HCT116 (cell line): ENCODE data around the gene ST14. TPM values are rescaled to one million over a fixed set of nuclear protein-coding genes. Genes with fewer than 3 reads are reported as not detected.

Source experiments
- ATAC-seq: fragments of 200-7000 bp; cut with Tn5 transposase; 2 replicates; pipeline ENCODE4 v1.9.1; 2020; ENCODE audit warnings: mild to moderate bottlenecking, moderate library complexity
- BruUV-seq: library from RNA; stranded (reverse); fragments of 400-500 nt; replicated peaks from 2 replicates; lab custom pipeline; 2021; lab: Mats Ljungman, UMichigan
- CTCF ChIA-PET: fragments of 300-600 bp; sonication (Branson Sonifier 250); formaldehyde crosslinking; loops from one replicate; lab custom pipeline; 2021; ENCODE audit warnings: antibody characterized with exemption; lab: Charles Lee
- POLR2A ChIA-PET: fragments of 300-600, 350-600 bp; sonication (Branson Sonifier 250); formaldehyde crosslinking; loops from one replicate; lab custom pipeline; 2021; ENCODE audit warnings: antibody characterized with exemption; lab: Charles Lee
- RAD21 ChIA-PET, 2 experiments: fragments of 300-600 bp; sonication (Branson Sonifier 250); formaldehyde crosslinking; loops; one replicate each; lab custom pipeline; 2023; ENCODE audit warnings: low total read pairs in 2 of 2; ENCODE audit not compliant: uncharacterized antibody in 2 of 2, unreplicated experiment in 2 of 2, low non-redundant PET in 1 of 2; lab: Charles Lee
- DNase-seq: peaks from one replicate; pipeline ENCODE4 v3.0.0-alpha.2; 2010; ENCODE audit warnings: low read depth, low spot score
- H2AFZ ChIP-seq: fragments of 200-600 bp; shearing (Covaris generic), sonication (generic); 2 replicates; pipeline ENCODE4 v1.6.1; 2017; ENCODE audit warnings: low read depth, mixed run types, mixed read lengths, antibody characterized with exemption, low read length; ENCODE audit not compliant: poor library complexity, severe bottlenecking
- H3K27ac ChIP-seq: 2 replicates; pipeline ENCODE4 v1.5.1; 2012; ENCODE audit warnings: low read depth, low read length
- H3K27me3 ChIP-seq: fragments of 200-600 bp; sonication (generic); 2 replicates; pipeline ENCODE4 v1.6.1; 2016; ENCODE audit warnings: mixed run types, low read length, mixed read lengths; ENCODE audit not compliant: insufficient read depth
- H3K36me3 ChIP-seq, 2 experiments: fragments of 200-500 bp in 1 of 2; fragments of 200-600 bp in 1 of 2; sonication (Bioruptor generic) in 1 of 2; sonication (generic) in 1 of 2; 2 replicates each; pipeline versions ENCODE4 v1.5.1 to v1.6.1; 2014 to 2016; ENCODE audit warnings: low read length in 2 of 2, inconsistent platforms in 1 of 2, mixed read lengths in 1 of 2, mixed run types in 1 of 2; ENCODE audit not compliant: insufficient read depth in 2 of 2, control insufficient read depth in 1 of 2
- H3K4me1 ChIP-seq, 2 experiments: fragments of 200-600 bp in 1 of 2; sonication (generic) in 1 of 2; 2 replicates each; pipeline versions ENCODE4 v1.5.1 to v1.6.1; 2012 to 2017; ENCODE audit warnings: low read length in 2 of 2, inconsistent platforms in 1 of 2, mild to moderate bottlenecking in 1 of 2, mixed read lengths in 1 of 2, mixed run types in 1 of 2, moderate library complexity in 1 of 2; ENCODE audit not compliant: insufficient read depth in 2 of 2, control insufficient read depth in 1 of 2
- H3K4me2 ChIP-seq: fragments of 200-600 bp; sonication (generic); 2 replicates; pipeline ENCODE4 v1.6.1; 2017; ENCODE audit warnings: mixed run types, low read length, mixed read lengths
- H3K4me3 ChIP-seq, 2 experiments: fragments of 200-600 bp in 1 of 2; sonication (generic) in 1 of 2; replicated peaks in 1 of 2; 2 replicates each; pipeline ENCODE4 v1.5.1; 2011 to 2016; ENCODE audit warnings: low read length in 2 of 2, control low read depth in 1 of 2, low read depth in 1 of 2, mild to moderate bottlenecking in 1 of 2, mixed read lengths in 1 of 2, mixed run types in 1 of 2
- H3K79me2 ChIP-seq: fragments of 200-600 bp; sonication (generic); 2 replicates; pipeline ENCODE4 v1.6.1; 2017; ENCODE audit warnings: mild to moderate bottlenecking, mixed run types, low read length, moderate library complexity, mixed read lengths; ENCODE audit not compliant: insufficient read depth
- H3K9ac ChIP-seq: fragments of 200-600 bp; sonication (generic); 2 replicates; pipeline ENCODE4 v1.6.1; 2016; ENCODE audit warnings: low read length, mixed read lengths
- H3K9me2 ChIP-seq: fragments of 200-600 bp; sonication (generic), shearing (Covaris generic); 2 replicates; pipeline ENCODE4 v1.6.1; 2017; ENCODE audit warnings: mixed run types, mild to moderate bottlenecking, moderate library complexity; ENCODE audit not compliant: insufficient read depth
- H3K9me3 ChIP-seq, 2 experiments: fragments of 200-500 bp in 1 of 2; fragments of 200-600 bp in 1 of 2; sonication (Bioruptor generic) in 1 of 2; sonication (generic) in 1 of 2; 2 replicates each; pipeline ENCODE4 v1.6.1; 2014 to 2017; ENCODE audit warnings: low read length in 2 of 2, mixed read lengths in 2 of 2, inconsistent platforms in 1 of 2, low read depth in 1 of 2, mild to moderate bottlenecking in 1 of 2, mixed run types in 1 of 2, moderate library complexity in 1 of 2; ENCODE audit not compliant: control insufficient read depth in 1 of 2, insufficient read depth in 1 of 2
- H4K20me1 ChIP-seq: fragments of 200-600 bp; sonication (generic), shearing (Covaris generic); 2 replicates; pipeline ENCODE4 v1.6.1; 2017; ENCODE audit warnings: mixed run types, mild to moderate bottlenecking, moderate library complexity; ENCODE audit not compliant: insufficient read depth
- CBX3 ChIP-seq: IDR thresholded peaks from 2 replicates; pipeline ENCODE4 v1.6.1; 2012; ENCODE audit warnings: low read depth
- CEBPB ChIP-seq: IDR thresholded peaks from 2 replicates; pipeline ENCODE4 v1.6.1; 2012; ENCODE audit warnings: low read depth
- CTCF ChIP-seq, 3 experiments: fragments of 200-600 bp in 1 of 3; sonication (generic) in 1 of 3; IDR thresholded peaks in 2 of 3; conservative IDR thresholded peaks in 1 of 3; 2 replicates each; pipeline ENCODE4 v1.5.1; 2012 to 2017; ENCODE audit warnings: low read depth in 2 of 3, low read length in 2 of 3, antibody characterized with exemption in 1 of 3, borderline replicate concordance in 1 of 3, control low read depth in 1 of 3, mild to moderate bottlenecking in 1 of 3, mixed read lengths in 1 of 3, mixed run types in 1 of 3, moderate library complexity in 1 of 3; ENCODE audit not compliant: insufficient read depth in 1 of 3
- EGR1 ChIP-seq: IDR thresholded peaks from 2 replicates; pipeline ENCODE4 v1.6.1; 2012; ENCODE audit warnings: low read depth
- ELF1 ChIP-seq: IDR thresholded peaks from 2 replicates; pipeline ENCODE4 v1.6.1; 2012; ENCODE audit warnings: low read depth, borderline replicate concordance
- EZH2phosphoT487 ChIP-seq: fragments of 200-600 bp; IDR thresholded peaks from 2 replicates; pipeline ENCODE4 v1.6.1; 2018; ENCODE audit warnings: antibody characterized with exemption, borderline replicate concordance
- FOSL1 ChIP-seq: IDR thresholded peaks from 2 replicates; pipeline ENCODE4 v1.6.1; 2012; ENCODE audit warnings: low read depth
- MAX ChIP-seq: IDR thresholded peaks from 2 replicates; pipeline ENCODE4 v1.6.1; 2012
- POLR2A ChIP-seq: IDR thresholded peaks from 2 replicates; pipeline ENCODE4 v1.7.0; 2011; ENCODE audit warnings: borderline replicate concordance; ENCODE audit not compliant: insufficient read depth, insufficient read length; ENCODE audit errors: extremely low read depth
- POLR2AphosphoS5 ChIP-seq: IDR thresholded peaks from 2 replicates; pipeline ENCODE4 v1.6.1; 2011; ENCODE audit warnings: mild to moderate bottlenecking, low read depth, low read length, moderate library complexity
- RAD21 ChIP-seq: IDR thresholded peaks from 2 replicates; pipeline ENCODE4 v1.6.1; 2012; ENCODE audit warnings: low read depth, mild to moderate bottlenecking
- SRF ChIP-seq: IDR thresholded peaks from 2 replicates; pipeline ENCODE4 v1.6.1; 2012; ENCODE audit warnings: low read depth
- YY1 ChIP-seq: IDR thresholded peaks from 2 replicates; pipeline ENCODE4 v1.6.1; 2011; ENCODE audit warnings: low read length, low read depth, moderate library complexity, mild to moderate bottlenecking; ENCODE audit not compliant: insufficient replicate concordance; ENCODE audit errors: extremely low read depth
- intact Hi-C: fragments of 100-400 bp; cut with micrococcal nuclease; formaldehyde crosslinking; loops from 2 replicates; pipeline ENCODE4 v1.10.0; 2022
- total RNA-seq: library from RNA; stranded (reverse); gene quantifications from one replicate; pipeline ENCODE4 v1.2.1, GENCODE V29; 2021; ENCODE audit not compliant: unreplicated experiment

ST14 gene
- total RNA-seq, 1 experiment from 2014 or later, result 107 TPM

GRCh38 chr11:130189492-130190210 lies 30.1 kb downstream of the ST14 start:
- no TSS peak for BruUV-seq
- Histone ChIP-seq H3K4me2 (no peak overlapping the region), H3K79me2 (peaks cover 38% of the 10 kb centered on the region)
- TF ChIP-seq RAD21, result no peak
- 0 out of 6 replicates have a peak, but pooled peaks of 1 of the 3 experiments have one; percentile 7 for TF ChIP-seq CTCF (IDR thresholded peaks at IDR 0.05 in 2 of 3, conservative IDR thresholded peaks at IDR 0.05 in 1 of 3; ENCODE audit: borderline replicate concordance in 1 of 3, insufficient read depth in 1 of 3, low read depth in 2 of 3, low read length in 2 of 3)
- TF ChIP-seq, all 23 proteins: peak for 1
- ATAC-seq (peak; percentile 34; the same call in 1 of the 2 replicates), DNase-seq (no peak)
- POLR2A ChIA-PET, result no interaction called here
- Histone ChIP-seq H2AFZ (no peak overlapping the region), H3K4me1 (no peaks in the 10 kb centered on the region), H3K9me3 (no peaks in the 10 kb centered on the region), H3K27ac (no peak overlapping the region), H3K36me3 (0 out of 4 replicates have a peak, but pooled peaks cover 0 to 2% of the 10 kb centered on the region in 2 experiments), H3K9ac (no peak overlapping the region), H3K27me3 (no peaks in the 10 kb centered on the region), H4K20me1 (no peaks in the 10 kb centered on the region), H3K4me3 (no peak overlapping the region), H3K9me2 (no peaks in the 10 kb centered on the region)
- CTCF ChIA-PET, result no interaction called here
- intact Hi-C loops, result no loop called here
- RAD21 ChIA-PET, result no interaction called here

- Histone ChIP-seq H3K27me3 (no peaks in the 10 kb centered on the region), H3K79me2 (peaks cover 32% of the 10 kb centered on the region), H2AFZ (no peak overlapping the region), H3K9me2 (no peaks in the 10 kb centered on the region), H3K27ac (no peak overlapping the region), H3K9ac (no peak overlapping the region), H3K36me3 (peaks cover 3 to 4% of the 10 kb centered on the region in 2 experiments; a peak in 1 of 4 replicates), H3K4me1 (no peaks in the 10 kb centered on the region), H3K4me2 (no peak overlapping the region), H4K20me1 (no peaks in the 10 kb centered on the region), H3K9me3 (no peaks in the 10 kb centered on the region), H3K4me3 (no peak overlapping the region)
- ChIA-PET CTCF (no interaction called here), POLR2A (no interaction called here), RAD21 (no interaction called here)
- BruUV-seq, result no TSS peak
- intact Hi-C loops, result no loop called here
- ATAC-seq, result no peak
- DNase-seq, result no peak
- TF ChIP-seq POLR2AphosphoS5, result no peak
- TF ChIP-seq YY1, result no peak
- TF ChIP-seq FOSL1, result no peak
- TF ChIP-seq POLR2A, result no peak
- TF ChIP-seq EGR1, result no peak
- no peak for TF ChIP-seq ELF1
- no peak for TF ChIP-seq RAD21
- no peak for TF ChIP-seq MAX
- TF ChIP-seq CEBPB, result no peak
- no peak for TF ChIP-seq CBX3
- TF ChIP-seq EZH2phosphoT487, result no peak
- no peak for TF ChIP-seq SRF
- TF ChIP-seq CTCF (IDR thresholded peaks at IDR 0.05 in 2 of 3, conservative IDR thresholded peaks at IDR 0.05 in 1 of 3; ENCODE audit: borderline replicate concordance in 1 of 3, insufficient read depth in 1 of 3, low read depth in 2 of 3, low read length in 2 of 3), result no peak
Observed at GRCh38 chr11:130190371-130190881, 30.8 kb downstream of the ST14 start.
